A673 (cell line): Measurements from ENCODE around the gene HEBP1. TPM values are rescaled to one million over a fixed set of nuclear protein-coding genes. Genes with fewer than 3 reads are reported as not detected.

Experiments
- BruUV-seq: library from RNA; stranded (reverse); fragments of 400-500 nt; replicated peaks from 2 replicates; lab custom pipeline; 2021; lab: Mats Ljungman, UMichigan
- CTCF ChIA-PET: fragments of 300-600 bp; sonication (Branson Sonifier 250); formaldehyde crosslinking; loops from one replicate; lab custom pipeline; 2022; ENCODE audit warnings: antibody characterized with exemption; lab: Charles Lee
- POLR2A ChIA-PET: fragments of 300-600 bp; sonication (Branson Sonifier 250); formaldehyde crosslinking; loops from one replicate; lab custom pipeline; 2022; ENCODE audit warnings: antibody characterized with exemption; ENCODE audit not compliant: low non-redundant PET; lab: Charles Lee
- DNase-seq: peaks from one replicate; pipeline ENCODE4 v3.0.0-alpha.2; 2015; ENCODE audit warnings: low spot score
- H3K27ac ChIP-seq: fragments of 200-600 bp; sonication (generic); 2 replicates; pipeline ENCODE4 v1.5.1; 2016; ENCODE audit warnings: mixed run types, low read depth, mild to moderate bottlenecking, mixed read lengths, antibody characterized with exemption, low read length; ENCODE audit not compliant: poor library complexity, severe bottlenecking
- H3K27me3 ChIP-seq: fragments of 200-600 bp; sonication (generic); replicated peaks from 2 replicates; pipeline ENCODE4 v1.6.1; 2017; ENCODE audit warnings: mixed run types, low read depth, mild to moderate bottlenecking, mixed read lengths, antibody characterized with exemption, low read length; ENCODE audit not compliant: insufficient read depth, poor library complexity
- H3K36me3 ChIP-seq: fragments of 200-600 bp; sonication (generic); 2 replicates; pipeline ENCODE4 v1.6.1; 2016; ENCODE audit warnings: mixed run types, mild to moderate bottlenecking, mixed read lengths, antibody characterized with exemption, low read length; ENCODE audit not compliant: insufficient read depth, poor library complexity, severe bottlenecking
- H3K4me1 ChIP-seq: fragments of 200-600 bp; sonication (generic); 2 replicates; pipeline ENCODE4 v1.6.1; 2017; ENCODE audit warnings: mixed run types, mild to moderate bottlenecking, mixed read lengths, antibody characterized with exemption, low read length; ENCODE audit not compliant: insufficient read depth, poor library complexity, severe bottlenecking
- H3K4me3 ChIP-seq: fragments of 200-600 bp; sonication (generic); 2 replicates; pipeline ENCODE4 v1.5.1; 2016; ENCODE audit warnings: low read depth, mixed run types, mild to moderate bottlenecking, mixed read lengths, low read length; ENCODE audit not compliant: poor library complexity, severe bottlenecking
- H3K9me3 ChIP-seq: fragments of 200-600 bp; sonication (generic); 2 replicates; pipeline ENCODE4 v1.6.1; 2016; ENCODE audit warnings: mixed run types, low read depth, mild to moderate bottlenecking, mixed read lengths, antibody characterized with exemption, low read length; ENCODE audit not compliant: poor library complexity, severe bottlenecking
- CTCF ChIP-seq: fragments of 300-800, 200-600 bp; sonication (generic); conservative IDR thresholded peaks from 2 replicates; pipeline ENCODE4 v1.5.1; 2017; ENCODE audit warnings: low read depth, mild to moderate bottlenecking, antibody characterized with exemption, low read length, moderate library complexity, mixed read lengths
- EZH2 ChIP-seq: fragments of 200-600 bp; sonication (generic); IDR thresholded peaks from 2 replicates; pipeline ENCODE4 v1.6.1; 2017; ENCODE audit warnings: borderline replicate concordance, low read depth, mild to moderate bottlenecking, mixed read lengths, antibody characterized with exemption, low read length; ENCODE audit not compliant: poor library complexity, severe bottlenecking
- intact Hi-C: fragments of 100-400 bp; cut with micrococcal nuclease; formaldehyde crosslinking; loops from one replicate; pipeline ENCODE4 v1.10.0; 2022; ENCODE audit not compliant: unreplicated experiment
- total RNA-seq: library from RNA; stranded (reverse); gene quantifications from 2 replicates; pipeline ENCODE4 v1.2.3, GENCODE V29; 2021

The HEBP1 gene
- total RNA-seq, 1 experiment from 2014 or later: 28.1 TPM

- TF ChIP-seq CTCF (no peak), EZH2 (no peak)
- BruUV-seq: no TSS peak
- H3K9me3 ChIP-seq: no peaks in the 10 kb centered on the region
- H3K36me3 ChIP-seq: no peaks in the 10 kb centered on the region
- no peak for DNase-seq
- CTCF ChIA-PET: interaction anchor here (0.8 kb wide), 1 partner anchor 211 kb away, joined by 4 read pairs; no protein-coding TSS in a partner anchor
- intact Hi-C loops: loop anchor here (2.0 kb wide), 1 partner anchor 98 kb away; no protein-coding TSS in a partner anchor
- H3K4me3 ChIP-seq: peak overlapping the region; percentile 84
- peak overlapping the region; percentile 78 for H3K27ac ChIP-seq
- H3K4me1 ChIP-seq: no peaks in the 10 kb centered on the region
- POLR2A ChIA-PET: no interaction called here
- H3K27me3 ChIP-seq: no peaks in the 10 kb centered on the region
Observed at GRCh38 chr12:13000616-13000924, 505 bp upstream of the HEBP1 start.

- BruUV-seq: TSS peak; percentile 43
- H3K9me3 ChIP-seq: no peaks in the 10 kb centered on the region
- peak overlapping the region; percentile 78 for H3K27ac ChIP-seq
- H3K27me3 ChIP-seq: no peaks in the 10 kb centered on the region
- no peak for DNase-seq
- no peaks in the 10 kb centered on the region for H3K4me1 ChIP-seq
- H3K36me3 ChIP-seq: no peaks in the 10 kb centered on the region
- POLR2A ChIA-PET: interaction anchor here (0.6 kb wide), 1 partner anchor 195 kb away, joined by 5 read pairs; no protein-coding TSS in a partner anchor
- CTCF ChIA-PET: no interaction called here
- peak overlapping the region; percentile 84 for H3K4me3 ChIP-seq
- TF ChIP-seq EZH2 (no peak), CTCF (no peak)
- intact Hi-C loops: no loop called here
Observed at GRCh38 chr12:12999271-12999958, 650 bp downstream of the HEBP1 start.

DNA sequence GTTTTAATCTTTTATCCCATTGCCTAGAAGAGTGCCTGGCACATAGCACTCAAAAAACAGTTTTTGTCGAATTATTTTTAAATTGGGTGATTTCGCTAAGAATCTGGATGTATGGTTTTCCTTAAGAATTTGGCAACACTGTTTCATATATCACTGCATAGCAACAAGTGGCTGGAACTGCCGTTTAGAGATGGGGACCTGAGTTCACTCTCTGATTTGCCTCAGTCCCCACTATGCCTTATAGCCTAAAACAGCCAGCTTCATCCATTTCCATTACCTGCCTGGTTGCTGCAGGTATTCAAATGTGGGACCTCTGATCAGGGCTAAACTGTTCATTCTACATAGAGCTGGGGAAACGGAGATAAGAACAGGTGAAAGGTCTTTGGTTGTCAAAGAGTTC lies 1.8 kb downstream of the HEBP1 start:
- TF ChIP-seq EZH2 (no peak), CTCF (no peak)
- intact Hi-C loops: no loop called here
- POLR2A ChIA-PET: no interaction called here
- no peak overlapping the region for H3K4me3 ChIP-seq
- no peaks in the 10 kb centered on the region for H3K36me3 ChIP-seq
- H3K4me1 ChIP-seq: peaks cover under 1% of the 10 kb centered on the region
- CTCF ChIA-PET: no interaction called here
- H3K9me3 ChIP-seq: no peaks in the 10 kb centered on the region
- H3K27ac ChIP-seq: no peak overlapping the region
- BruUV-seq: no TSS peak
- no peak for DNase-seq
- H3K27me3 ChIP-seq: no peaks in the 10 kb centered on the region
